ENCODE results near the gene STXBP5L.
"Not testable (repeated sequence)": the region's sequence is repeated elsewhere in the genome, so short reads cannot be mapped to it uniquely, and the experiment has no call there.

STXBP5L gene

GRCh38 chr3:121230194-121230593 lies 322.2 kb downstream of the STXBP5L start:
- not testable (repeated sequence) for DNase-seq (ENCODE audit: low read depth in 2 of 2)

- no peak for DNase-seq (ENCODE audit: low read depth in 2 of 2)
Observed at GRCh38 chr3:121231872-121232271, 323.9 kb downstream of the STXBP5L start.

- DNase-seq (ENCODE audit: low read depth in 2 of 2): no peak
Observed at GRCh38 chr3:121232309-121233225, 324.6 kb downstream of the STXBP5L start.

GRCh38 chr3:121243208-121243607 lies 335.2 kb downstream of the STXBP5L start:
- no peak for DNase-seq (ENCODE audit: low read depth in 2 of 2)

- no peak for DNase-seq (ENCODE audit: low read depth in 2 of 2)
Observed at GRCh38 chr3:121252676-121253075, 344.7 kb downstream of the STXBP5L start.

- no peak for DNase-seq (ENCODE audit: low read depth in 2 of 2)
Observed at GRCh38 chr3:121269389-121269788, 361.4 kb downstream of the STXBP5L start.

- no peak for DNase-seq (ENCODE audit: low read depth in 2 of 2)
Observed at GRCh38 chr3:121274411-121274810, 366.4 kb downstream of the STXBP5L start.

- no peak for DNase-seq (ENCODE audit: low read depth in 2 of 2)
Observed at GRCh38 chr3:121295452-121295851, 387.4 kb downstream of the STXBP5L start.

- DNase-seq (ENCODE audit: low read depth in 2 of 2): no peak
Observed at GRCh38 chr3:121295979-121296378, 388.0 kb downstream of the STXBP5L start.

- DNase-seq (ENCODE audit: low read depth in 2 of 2): no peak
Observed at GRCh38 chr3:121324320-121324719, 416.3 kb downstream of the STXBP5L start.

- DNase-seq (ENCODE audit: low read depth in 2 of 2): no peak
Observed at GRCh38 chr3:121330118-121330517, 422.1 kb downstream of the STXBP5L start.

GRCh38 chr3:121330634-121331033 lies 422.6 kb downstream of the STXBP5L start:
- DNase-seq (ENCODE audit: low read depth in 2 of 2): no peak

GRCh38 chr3:121355960-121356359 lies 448.0 kb downstream of the STXBP5L start:
- not testable (repeated sequence) for DNase-seq (ENCODE audit: low read depth in 2 of 2)

GRCh38 chr3:121362035-121362734 lies 454.2 kb downstream of the STXBP5L start:
- DNase-seq (ENCODE audit: low read depth in 2 of 2): no peak

GRCh38 chr3:121388308-121388707 lies 480.3 kb downstream of the STXBP5L start:
- not testable (repeated sequence) for DNase-seq (ENCODE audit: low read depth in 2 of 2)

GRCh38 chr3:121395967-121396366 lies 488.0 kb downstream of the STXBP5L start:
- DNase-seq (ENCODE audit: low read depth in 2 of 2): not testable (repeated sequence)

GRCh38 chr3:121398051-121398450 lies 490.0 kb downstream of the STXBP5L start:
- not testable (repeated sequence) for DNase-seq (ENCODE audit: low read depth in 2 of 2)

- no peak for DNase-seq (ENCODE audit: low read depth in 2 of 2)
Observed at GRCh38 chr3:121399820-121400219, 491.8 kb downstream of the STXBP5L start.

GRCh38 chr3:121405631-121406030 lies 497.6 kb downstream of the STXBP5L start:
- no peak for DNase-seq (ENCODE audit: low read depth in 2 of 2)

- DNase-seq (ENCODE audit: low read depth in 2 of 2): no peak
Observed at GRCh38 chr3:121411523-121411922, 503.5 kb downstream of the STXBP5L start.

- DNase-seq (ENCODE audit: low read depth in 2 of 2): no peak
Observed at GRCh38 chr3:121414924-121415323, 506.9 kb downstream of the STXBP5L start.

GRCh38 chr3:121418182-121418581 lies 510.2 kb downstream of the STXBP5L start:
- no peak for DNase-seq (ENCODE audit: low read depth in 2 of 2)

- DNase-seq (ENCODE audit: low read depth in 2 of 2): no peak
Observed at GRCh38 chr3:121424549-121424948, 516.5 kb downstream of the STXBP5L start.
